Esophagus muscularis mucosa (tissue), 4 donors: ENCODE results near the gene LIM2.
"Not testable (repeated sequence)": the region's sequence is repeated elsewhere in the genome, so short reads cannot be mapped to it uniquely, and the experiment has no call there.

Experiments
- CTCF ChIP-seq, 3 experiments: fragments of 200-600 bp in 2 of 3; fragments of 450-650 bp in 1 of 3; sonication (generic) in 2 of 3; IDR thresholded peaks; one replicate each; pipeline ENCODE4 v1.5.1; 2017 to 2019; ENCODE audit warnings: antibody characterized with exemption in 3 of 3, mild to moderate bottlenecking in 2 of 3, moderate library complexity in 1 of 3
- EP300 ChIP-seq: sonication (generic); formaldehyde crosslinking; IDR thresholded peaks from one replicate; pipeline ENCODE4 v1.6.1; 2017; ENCODE audit warnings: antibody characterized with exemption
- POLR2A ChIP-seq: fragments of 450-650 bp; IDR thresholded peaks from one replicate; pipeline ENCODE4 v1.6.1; 2017; ENCODE audit warnings: antibody characterized with exemption, moderate library complexity, mild to moderate bottlenecking, low read depth
- POLR2AphosphoS5 ChIP-seq, 2 donors: sonication (generic); formaldehyde crosslinking; IDR thresholded peaks; one replicate each; pipeline ENCODE4 v1.6.1; 2017; ENCODE audit warnings: antibody characterized with exemption in 2 of 2

- TF ChIP-seq CTCF (IDR thresholded peaks at IDR 0.05); POLR2A; POLR2AphosphoS5 (IDR thresholded peaks at IDR 0.05); EP300: not testable (repeated sequence)
Measured at GRCh38 chr19:51416422-51416821, 28.6 kb upstream of the LIM2 start.
